ENCODE measurements around the gene EGFR.

EGFR gene

GRCh38 chr7:55250313-55250712, 231.5 kb downstream of the EGFR start:
- TF ChIP-seq, protein P1, sequence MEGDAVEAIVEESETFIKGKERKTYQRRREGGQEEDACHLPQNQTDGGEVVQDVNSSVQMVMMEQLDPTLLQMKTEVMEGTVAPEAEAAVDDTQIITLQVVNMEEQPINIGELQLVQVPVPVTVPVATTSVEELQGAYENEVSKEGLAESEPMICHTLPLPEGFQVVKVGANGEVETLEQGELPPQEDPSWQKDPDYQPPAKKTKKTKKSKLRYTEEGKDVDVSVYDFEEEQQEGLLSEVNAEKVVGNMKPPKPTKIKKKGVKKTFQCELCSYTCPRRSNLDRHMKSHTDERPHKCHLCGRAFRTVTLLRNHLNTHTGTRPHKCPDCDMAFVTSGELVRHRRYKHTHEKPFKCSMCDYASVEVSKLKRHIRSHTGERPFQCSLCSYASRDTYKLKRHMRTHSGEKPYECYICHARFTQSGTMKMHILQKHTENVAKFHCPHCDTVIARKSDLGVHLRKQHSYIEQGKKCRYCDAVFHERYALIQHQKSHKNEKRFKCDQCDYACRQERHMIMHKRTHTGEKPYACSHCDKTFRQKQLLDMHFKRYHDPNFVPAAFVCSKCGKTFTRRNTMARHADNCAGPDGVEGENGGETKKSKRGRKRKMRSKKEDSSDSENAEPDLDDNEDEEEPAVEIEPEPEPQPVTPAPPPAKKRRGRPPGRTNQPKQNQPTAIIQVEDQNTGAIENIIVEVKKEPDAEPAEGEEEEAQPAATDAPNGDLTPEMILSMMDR (IDR thresholded peaks at IDR 0.05; ENCODE audit: borderline replicate concordance, control extremely low read depth, extremely low read depth, insufficient read depth, missing control alignments) = no peak
- in situ Hi-C loops (cut with MboI; ENCODE audit: low sequenced_read_pairs, unreplicated experiment) = loop anchor here (5.0 kb wide), 1 partner anchor 478 kb away; no protein-coding TSS in a partner anchor
- no peak for DNase-seq (ENCODE audit: low spot score)

GRCh38 chr7:55251313-55251712, 232.5 kb downstream of the EGFR start:
- TF ChIP-seq, protein P1 (IDR thresholded peaks at IDR 0.05; ENCODE audit: borderline replicate concordance, control extremely low read depth, extremely low read depth, insufficient read depth, missing control alignments) = no peak
- in situ Hi-C loops (cut with MboI; ENCODE audit: low sequenced_read_pairs, unreplicated experiment) = loop anchor here (5.0 kb wide), 1 partner anchor 479 kb away; no protein-coding TSS in a partner anchor

GRCh38 chr7:55251911-55252310, 233.1 kb downstream of the EGFR start:
- in situ Hi-C loops (cut with MboI; ENCODE audit: low sequenced_read_pairs, unreplicated experiment) = loop anchor here (5.0 kb wide), 1 partner anchor 480 kb away; no protein-coding TSS in a partner anchor
- TF ChIP-seq, protein P1 (IDR thresholded peaks at IDR 0.05; ENCODE audit: borderline replicate concordance, control extremely low read depth, extremely low read depth, insufficient read depth, missing control alignments) = no peak
- no peak for DNase-seq (ENCODE audit: low spot score)

More at GRCh38 chr7:55251313-55251712, 232.5 kb downstream of the EGFR start:
- no peak for DNase-seq (ENCODE audit: low spot score)

DNA sequence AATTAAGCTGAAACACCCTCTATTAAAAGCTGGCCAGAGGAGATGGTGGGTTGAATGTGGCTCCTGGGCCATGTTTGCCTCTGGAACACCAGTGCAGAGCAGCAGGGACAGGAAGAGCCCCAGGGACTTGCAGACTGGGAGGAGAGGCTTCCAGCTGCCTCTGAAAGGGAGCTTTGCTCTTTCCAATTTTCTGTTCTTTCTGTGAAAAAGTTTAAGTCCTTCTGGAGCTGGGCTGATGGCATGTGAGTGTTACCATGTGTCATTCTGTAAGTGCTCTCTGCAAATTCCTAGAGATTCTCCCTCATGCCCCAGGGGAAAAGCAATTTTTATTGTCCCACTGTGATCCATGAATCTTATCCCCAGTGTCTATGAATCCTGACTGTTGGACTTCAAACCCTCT, 233.6 kb downstream of the EGFR start:
- TF ChIP-seq, protein P1 (IDR thresholded peaks at IDR 0.05; ENCODE audit: borderline replicate concordance, control extremely low read depth, extremely low read depth, insufficient read depth, missing control alignments) = no peak
- in situ Hi-C loops (cut with MboI; ENCODE audit: low sequenced_read_pairs, unreplicated experiment) = loop anchor here (5.0 kb wide), 1 partner anchor 480 kb away; no protein-coding TSS in a partner anchor
- DNase-seq (ENCODE audit: low spot score) = no peak

GRCh38 chr7:55253188-55253587, 234.4 kb downstream of the EGFR start:
- in situ Hi-C loops (cut with MboI; ENCODE audit: low sequenced_read_pairs, unreplicated experiment) = loop anchor here (5.0 kb wide), 1 partner anchor 481 kb away; no protein-coding TSS in a partner anchor
- TF ChIP-seq, protein P1 (IDR thresholded peaks at IDR 0.05; ENCODE audit: borderline replicate concordance, control extremely low read depth, extremely low read depth, insufficient read depth, missing control alignments) = no peak
- no peak for DNase-seq (ENCODE audit: low spot score)

- DNase-seq (ENCODE audit: low spot score) = no peak
- TF ChIP-seq, protein P1 (IDR thresholded peaks at IDR 0.05; ENCODE audit: borderline replicate concordance, control extremely low read depth, extremely low read depth, insufficient read depth, missing control alignments) = no peak
- in situ Hi-C loops (cut with MboI; ENCODE audit: low sequenced_read_pairs, unreplicated experiment) = loop anchor here (5.0 kb wide), 1 partner anchor 482 kb away; no protein-coding TSS in a partner anchor
Observed at GRCh38 chr7:55254242-55254595, 235.4 kb downstream of the EGFR start.

Data from GM13976 (cell line).